IPS-NIHi11 (cell line): Measurements from ENCODE around the gene CYP2J2.
"Not testable (repeated sequence)": the region's sequence is repeated elsewhere in the genome, so short reads cannot be mapped to it uniquely, and the experiment has no call there.

ENCODE experiments used
- DNase-seq: peaks from one replicate; pipeline ENCODE4 v3.0.0; 2012; ENCODE audit warnings: mixed read lengths, low spot score

The CYP2J2 gene

DNA sequence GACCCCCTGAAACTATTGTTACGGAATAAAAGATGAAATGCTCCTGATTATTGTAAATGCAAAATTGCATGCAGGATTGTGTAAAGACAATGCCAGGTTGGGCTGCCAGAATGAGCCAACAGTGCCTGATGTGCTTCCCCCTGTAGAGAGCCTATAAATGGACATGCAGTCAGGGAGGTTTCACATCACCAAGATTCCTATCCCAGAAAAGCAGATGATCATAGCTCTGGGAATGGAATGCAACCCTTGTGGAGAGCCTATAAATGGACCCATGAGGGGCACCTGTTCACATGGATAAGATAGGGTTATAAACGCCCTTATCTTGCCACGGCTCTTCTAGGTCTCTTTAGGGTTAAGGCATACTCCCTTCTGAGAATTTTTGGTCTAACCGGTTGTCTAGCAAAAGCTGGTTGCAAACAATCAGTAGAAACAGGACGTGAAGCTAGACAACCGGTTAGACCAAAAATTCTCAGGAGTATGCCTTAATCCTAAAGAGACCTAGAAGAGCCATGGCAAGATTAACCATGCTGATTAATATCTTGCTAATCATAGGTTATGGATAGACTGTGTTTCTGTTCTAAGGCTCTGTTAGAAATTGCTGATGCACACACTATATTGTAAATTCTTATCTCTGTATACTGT is 5.2 kb downstream of the CYP2J2 start:
- DNase-seq, result not testable (repeated sequence)

DNA sequence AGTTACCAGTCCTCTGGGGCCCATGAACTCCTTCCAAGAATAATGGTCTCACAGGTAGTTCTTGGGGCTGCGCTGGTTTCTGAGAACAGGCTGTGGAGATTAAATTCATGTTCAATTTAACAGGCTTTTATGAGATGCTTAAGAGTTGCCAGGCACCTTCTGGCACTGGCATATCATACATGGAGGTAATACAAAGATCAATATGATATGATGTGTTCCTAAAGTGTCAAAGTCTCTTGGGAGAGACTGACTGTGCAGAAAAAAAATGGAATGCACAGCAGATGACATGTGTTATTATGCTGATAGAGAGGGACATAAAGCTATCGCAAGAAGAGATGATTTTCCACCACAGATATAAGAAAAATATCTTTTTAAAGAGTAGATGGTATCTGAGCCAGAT is 6.8 kb downstream of the CYP2J2 start:
- DNase-seq, result no peak

DNA sequence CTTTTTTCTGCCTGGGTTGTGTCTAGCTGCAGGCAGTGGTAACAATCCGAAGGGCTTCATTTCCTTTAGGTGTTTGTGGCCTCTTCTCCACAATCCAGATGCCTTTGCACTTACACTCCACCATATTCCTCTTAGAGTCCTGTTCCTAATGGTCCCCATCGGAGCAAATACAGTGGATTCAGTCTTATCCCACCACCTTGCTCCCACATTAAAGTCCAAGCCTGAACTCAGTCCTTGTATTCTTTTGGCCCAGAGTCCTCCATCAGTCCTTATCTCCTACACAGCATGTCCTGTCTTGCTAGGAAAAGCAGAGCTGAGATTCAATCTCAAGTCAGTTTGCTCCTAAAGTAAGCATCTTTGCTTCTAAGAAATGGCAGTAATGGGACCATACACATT is 8.8 kb downstream of the CYP2J2 start:
- DNase-seq, result no peak

DNA sequence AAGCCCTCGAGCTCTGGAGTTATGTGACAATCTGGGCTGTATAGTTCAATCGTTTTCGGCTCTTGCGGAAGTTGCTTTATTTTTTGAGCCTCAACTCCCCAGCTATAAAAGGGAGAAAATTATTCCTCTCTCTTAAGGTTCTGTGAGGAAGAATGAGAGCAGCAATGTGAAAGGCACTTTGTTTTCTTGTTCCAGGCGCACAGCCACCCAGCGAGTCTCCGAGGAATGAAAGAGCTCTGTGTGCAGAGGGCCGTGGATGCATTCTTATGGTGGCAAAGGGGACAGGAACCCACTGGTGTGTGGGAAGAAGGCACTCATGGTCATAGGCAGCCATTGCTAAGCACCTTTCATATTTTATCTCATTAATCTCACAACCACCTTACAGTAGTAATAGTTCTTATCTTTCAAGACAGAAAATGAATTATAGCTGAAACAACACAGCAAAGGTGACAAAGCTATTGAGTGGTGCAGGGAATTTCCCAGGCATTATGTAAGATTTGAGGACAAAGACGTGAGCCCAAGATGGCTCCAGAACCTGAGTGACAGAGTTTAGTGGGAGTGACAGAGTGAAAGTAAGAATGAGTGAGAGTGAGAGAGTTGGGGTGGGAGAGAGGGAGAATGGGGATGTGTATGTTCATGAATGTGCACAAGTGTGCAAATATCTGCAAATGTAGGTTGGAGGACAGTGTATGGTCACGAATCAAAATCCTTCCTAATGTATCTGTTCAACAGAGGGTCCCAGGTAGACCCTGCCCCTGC is 9.4 kb downstream of the CYP2J2 start:
- DNase-seq, result no peak

DNA sequence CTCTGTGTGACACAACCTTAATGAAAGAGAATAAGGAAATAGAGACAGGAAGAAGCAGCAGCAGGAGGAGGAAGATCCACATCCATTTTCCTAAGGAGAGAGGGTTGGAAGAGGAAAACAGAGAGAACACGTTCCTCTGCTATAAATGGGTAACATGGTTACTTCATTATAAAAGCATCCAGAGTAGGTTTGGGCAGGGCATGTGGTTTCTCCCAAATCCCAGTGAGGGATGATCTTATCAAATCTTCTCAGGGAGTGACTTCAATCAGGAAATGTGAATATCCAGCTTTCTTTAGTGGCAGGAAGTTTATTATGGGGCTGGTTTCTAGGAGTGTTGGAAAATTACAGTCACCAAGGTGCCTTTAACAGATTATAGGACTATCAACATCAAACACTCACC is 11.1 kb downstream of the CYP2J2 start:
- no peak for DNase-seq

DNA sequence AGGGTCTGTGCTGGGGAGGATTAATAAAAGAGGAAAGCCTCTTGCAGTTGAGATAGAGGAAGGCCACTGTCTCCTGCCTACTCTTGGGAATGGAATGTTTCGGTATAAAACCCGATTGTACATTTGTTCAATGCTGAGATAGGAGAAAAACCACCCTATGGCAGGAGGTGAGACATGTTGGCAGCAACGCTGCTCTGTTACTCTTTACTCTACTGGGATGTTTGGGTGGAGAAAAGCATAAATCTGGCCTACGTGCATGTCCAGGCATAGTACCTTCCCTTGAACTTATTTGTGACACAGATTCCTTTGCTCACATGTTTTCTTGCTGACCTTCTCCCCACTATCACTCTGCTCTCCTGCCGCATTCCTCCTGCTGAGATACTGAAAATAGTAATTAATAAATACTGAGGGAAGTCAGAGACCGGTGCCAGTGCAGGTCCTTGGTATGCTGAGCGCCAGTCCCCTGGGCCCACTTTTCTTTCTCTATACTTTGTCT is 11.7 kb downstream of the CYP2J2 start:
- not testable (repeated sequence) for DNase-seq

DNA sequence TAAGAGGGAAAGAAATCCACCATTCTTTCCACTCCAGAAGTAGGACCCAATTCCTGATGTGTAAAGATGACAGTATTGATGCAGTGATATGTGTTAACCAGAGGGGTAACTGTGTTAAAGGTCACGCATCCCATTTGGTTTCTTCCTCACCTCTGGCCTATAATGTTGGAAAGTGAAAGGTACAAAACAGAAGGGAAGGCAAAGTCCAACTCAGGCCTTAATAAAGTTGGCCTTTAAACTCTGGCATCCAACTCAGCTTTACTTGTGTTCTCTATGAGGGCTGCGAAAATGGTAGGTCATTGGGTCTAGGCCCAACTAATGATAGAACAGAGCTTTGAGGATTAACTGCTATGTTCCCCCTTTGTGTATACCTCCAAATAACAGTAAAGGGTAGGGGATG is 17.9 kb downstream of the CYP2J2 start:
- no peak for DNase-seq

DNA sequence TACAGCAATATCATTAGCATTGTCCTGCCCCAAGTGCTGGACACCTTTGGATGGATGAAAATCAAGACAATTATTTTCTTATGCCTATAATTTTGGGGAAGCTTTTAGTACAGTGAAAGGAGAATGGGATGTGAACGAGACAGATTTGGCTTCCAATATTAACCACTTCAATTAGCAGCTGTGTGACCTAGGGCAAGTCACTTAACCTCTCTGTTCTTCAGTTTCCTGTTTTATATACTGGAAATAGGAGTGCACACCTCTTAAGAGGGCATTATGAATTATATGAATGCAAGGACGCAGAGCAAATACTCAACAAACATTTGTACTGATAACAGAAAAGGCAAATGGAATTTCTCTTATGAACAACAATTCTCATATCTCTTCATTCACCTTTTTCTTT is 18.5 kb downstream of the CYP2J2 start:
- DNase-seq, result no peak

DNA sequence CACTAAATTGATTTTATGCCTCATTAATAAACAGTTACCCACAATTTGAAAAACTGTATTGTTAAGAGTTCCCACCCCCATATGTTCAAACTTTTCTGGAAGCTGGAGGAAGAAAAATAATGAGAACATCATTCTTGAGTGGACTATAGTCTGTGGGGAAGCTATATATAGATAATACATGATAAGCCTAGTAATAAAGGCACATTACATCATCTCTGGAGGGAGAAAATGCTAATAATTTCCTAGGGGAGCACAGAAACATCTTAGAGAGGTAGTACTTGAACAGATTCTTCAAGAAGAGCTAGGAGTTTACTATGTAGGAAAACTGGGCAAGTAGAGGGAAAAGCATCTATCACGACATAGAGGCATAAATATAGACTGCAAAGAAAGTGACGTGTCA is 19.6 kb downstream of the CYP2J2 start:
- no peak for DNase-seq

DNA sequence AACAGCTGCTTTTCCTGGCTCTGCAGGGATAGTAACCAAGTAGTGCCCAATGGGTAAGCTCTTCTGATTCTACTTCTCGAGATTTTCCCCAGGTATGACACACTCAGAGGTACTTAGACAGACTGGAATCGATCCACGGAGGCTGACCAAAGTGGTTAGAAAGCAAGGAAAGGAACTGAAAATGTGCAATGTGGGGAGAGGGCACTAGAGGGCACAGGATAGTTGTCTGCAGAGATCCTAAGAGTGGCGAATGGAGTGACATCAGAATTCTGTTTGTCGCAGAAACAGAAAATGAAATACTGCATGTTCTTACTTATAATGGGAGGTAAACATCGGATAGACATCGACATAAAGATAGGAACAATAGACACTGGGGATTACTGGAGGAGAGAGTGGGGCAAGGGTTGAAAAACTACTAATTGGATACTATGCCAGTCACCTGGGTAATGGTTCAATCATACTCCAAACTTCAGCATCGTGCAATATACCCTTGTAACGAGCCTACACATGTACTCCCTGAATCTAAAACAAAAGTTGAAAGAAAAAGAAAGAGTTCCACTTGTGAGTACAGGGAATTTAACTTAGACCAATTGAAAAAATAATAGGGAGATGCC is 23.3 kb downstream of the CYP2J2 start:
- peak; percentile 63 for DNase-seq

DNA sequence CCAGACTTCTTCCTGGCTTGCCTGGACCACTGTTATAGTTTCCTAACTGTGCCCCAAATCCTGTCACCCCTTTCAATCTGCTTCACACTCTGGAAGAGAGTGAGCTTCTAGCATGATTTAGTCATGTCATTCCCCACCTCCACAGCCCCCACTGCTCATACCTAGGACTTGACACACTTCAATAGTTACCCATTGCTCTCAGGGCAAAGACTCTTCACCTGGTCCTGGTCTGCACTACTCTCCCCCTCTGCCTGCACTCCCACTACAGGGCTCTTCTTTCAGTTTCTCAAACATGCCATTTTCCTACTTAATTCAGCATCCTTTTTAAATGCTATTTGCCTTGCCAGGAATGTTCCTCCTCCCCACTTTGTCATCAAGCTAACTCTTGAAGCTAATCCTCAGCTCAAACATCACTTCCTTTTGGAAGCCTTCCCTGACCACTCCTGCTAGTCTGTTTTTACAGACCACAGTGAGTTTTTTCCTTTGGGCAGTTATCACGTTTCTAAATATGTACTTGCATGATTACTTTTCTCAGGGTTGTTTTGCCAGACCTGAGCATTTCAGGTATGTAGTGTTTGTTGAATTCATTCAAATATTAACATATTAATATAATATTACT is 24.7 kb downstream of the CYP2J2 start:
- DNase-seq, result no peak

DNA sequence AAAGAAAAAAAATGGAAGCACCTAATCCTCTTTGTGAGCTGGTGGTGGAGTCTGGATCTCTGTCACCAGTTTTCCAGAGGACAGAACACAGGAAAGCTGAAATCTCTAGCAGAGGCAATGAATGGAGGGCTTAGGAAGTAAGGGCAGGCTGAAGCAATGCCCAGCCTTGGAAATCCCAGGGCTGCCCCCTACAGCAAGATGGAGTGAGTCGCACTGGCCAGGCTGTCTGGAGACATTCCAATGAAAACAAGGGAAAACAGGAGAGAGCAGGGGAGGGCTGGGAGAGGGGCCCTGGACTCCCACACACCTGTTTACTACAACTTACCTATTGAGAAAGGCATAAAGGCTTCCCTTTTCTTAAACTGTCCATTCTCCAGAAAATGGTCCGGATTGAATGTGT is 25.9 kb downstream of the CYP2J2 start:
- peak; percentile 61 for DNase-seq

DNA sequence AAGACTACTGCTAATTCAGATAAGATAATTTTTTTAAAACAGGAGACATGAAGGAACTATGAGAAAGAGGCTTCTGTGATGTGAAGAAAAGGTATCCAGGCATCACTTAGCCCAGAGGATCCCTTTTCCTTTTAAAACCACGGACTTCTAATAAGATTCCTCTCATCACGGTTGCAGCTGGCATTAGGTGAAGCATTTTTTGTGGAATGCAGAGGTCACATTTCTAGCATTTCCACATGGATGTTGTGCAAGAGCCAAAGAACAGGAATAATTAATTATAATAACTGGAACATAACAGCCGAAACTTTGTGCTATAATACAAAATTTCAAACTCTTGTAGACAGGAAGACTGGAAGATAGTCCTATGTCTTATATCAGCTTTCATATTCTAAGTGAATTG is 27.6 kb downstream of the CYP2J2 start:
- DNase-seq, result no peak

DNA sequence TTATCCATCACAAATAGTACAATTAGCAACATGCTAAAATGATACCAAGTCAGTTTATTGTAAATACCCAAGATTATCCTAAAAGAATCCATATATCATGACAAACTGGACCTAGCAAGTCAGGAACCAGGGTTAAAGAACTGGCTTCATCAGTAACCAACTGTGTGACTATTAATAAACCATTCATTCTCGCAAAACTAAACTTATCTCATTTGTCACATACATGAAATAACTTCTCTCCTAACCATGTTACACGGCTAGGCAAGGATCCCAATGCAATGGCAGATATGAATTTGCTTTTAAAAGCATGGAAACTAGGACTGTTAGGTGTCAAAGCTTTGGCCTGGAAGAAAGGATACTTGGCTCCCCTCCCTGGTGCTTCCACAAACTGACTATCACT is 29.4 kb downstream of the CYP2J2 start:
- no peak for DNase-seq

DNA sequence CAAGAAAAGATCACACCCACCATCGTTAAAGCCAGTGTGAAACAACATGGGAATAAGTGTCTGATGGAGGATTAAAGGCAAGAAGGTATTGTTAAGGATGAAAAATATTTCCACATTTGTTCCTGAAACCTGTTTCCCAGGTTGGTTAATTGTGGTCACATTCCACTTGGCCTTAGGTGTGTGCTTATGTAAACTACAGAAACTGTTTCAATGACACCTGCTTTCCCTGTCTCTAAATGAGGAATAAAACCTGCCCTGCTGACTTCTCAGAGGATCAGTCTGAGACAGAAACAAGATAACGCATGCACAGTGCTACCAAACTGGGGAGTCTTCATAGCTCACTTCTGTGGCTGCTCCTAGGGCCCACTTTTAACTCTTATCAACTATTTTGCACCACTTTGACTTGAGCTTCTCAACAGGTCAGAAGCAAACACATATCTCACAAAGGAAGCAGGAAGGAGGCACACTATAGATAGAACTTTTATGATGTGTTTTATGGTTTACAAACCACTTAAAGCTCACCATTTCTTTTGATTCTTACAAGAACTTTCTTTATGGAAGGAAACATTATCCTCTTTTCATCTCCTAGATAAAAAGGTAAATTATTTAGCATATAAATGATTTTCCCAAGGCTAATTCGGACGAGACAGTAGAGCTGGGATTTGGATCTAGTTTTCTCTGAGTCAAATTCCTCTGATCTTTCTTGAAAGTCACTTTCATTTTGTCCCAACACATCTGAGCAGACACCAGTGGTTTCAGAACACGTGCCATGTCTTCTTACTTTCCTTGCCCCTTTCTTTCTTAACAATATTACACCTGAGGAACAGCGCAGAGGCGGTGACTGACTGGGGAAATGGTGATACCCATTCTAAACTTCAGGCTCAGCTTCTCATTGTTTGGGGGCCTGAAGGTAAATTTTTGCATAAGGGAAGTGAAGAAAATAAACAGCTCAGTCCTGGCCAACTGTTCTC is 33.4 kb downstream of the CYP2J2 start:
- DNase-seq, result peak; percentile 16

DNA sequence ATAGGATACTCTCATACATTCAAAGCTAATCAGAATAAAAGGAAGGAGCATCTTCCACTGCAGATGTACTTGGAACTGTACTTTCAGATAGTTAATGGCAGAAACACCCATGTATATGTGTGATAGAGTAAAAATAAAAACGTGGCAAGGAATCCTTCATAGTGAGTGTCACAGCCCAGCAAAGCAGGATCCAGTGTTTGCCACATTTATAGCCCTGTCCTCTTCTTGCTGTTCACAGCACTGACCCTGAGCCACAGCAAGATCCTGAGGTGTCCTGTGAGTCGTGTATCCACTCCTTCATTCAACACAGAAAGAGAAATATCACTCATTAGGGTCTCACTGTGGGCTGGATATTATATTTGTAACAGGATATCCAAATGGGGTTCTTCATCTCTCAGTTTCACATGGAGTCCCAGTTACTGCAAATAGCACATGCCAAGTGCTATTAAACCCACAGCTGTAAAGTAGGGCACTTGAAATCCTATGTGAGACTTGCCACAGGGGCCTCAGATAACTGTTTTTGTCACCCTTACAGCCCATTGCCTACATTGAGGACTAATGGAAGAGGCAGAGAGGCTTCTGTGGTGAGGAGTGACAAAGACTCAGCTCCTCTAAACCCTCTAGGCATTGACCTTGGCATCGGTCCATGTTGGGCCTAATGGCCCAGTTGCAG is 41.3 kb downstream of the CYP2J2 start:
- DNase-seq, result no peak

DNA sequence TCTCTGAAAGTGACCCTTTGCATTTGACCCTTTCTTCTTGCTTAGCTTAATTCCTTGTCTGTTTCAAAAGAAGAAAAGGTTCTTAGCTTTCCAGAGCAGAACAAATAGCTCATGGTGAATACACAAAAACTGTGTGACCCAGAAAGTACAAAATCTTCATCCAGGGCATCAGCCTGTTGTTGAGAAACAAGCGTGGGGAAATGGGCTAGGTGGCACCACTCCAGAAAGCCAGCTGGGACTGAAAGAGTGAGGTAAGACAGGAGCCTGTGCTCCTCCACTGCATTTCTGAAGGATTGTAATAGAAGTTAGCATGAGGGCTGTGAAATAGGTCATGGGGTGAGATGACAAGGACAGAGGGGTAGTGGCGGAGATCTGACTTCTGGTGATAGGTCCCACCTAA is 45.8 kb downstream of the CYP2J2 start:
- no peak for DNase-seq

DNA sequence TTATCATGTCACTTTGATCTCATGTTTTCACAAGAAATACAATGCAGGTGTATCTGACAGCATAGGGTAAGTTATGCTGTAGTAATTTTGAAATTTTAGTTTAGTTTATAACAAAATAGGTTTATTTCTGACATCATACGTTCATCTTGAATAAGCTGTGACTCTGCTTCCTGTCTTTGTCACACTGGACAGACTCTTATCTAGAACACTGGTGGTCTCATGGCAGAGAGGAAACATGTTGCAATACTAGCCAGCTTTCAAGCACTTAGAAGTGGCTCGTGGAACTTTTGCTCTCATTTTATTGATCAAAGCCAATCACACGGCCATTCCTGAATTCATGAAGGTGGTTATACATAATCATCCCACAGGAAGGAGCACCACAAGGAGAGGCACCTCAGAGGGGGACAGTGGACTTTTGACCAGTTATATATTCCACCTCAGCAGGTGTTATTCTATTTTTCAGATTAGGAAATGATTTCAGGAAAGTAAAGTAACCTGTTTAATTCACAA is 46.5 kb downstream of the CYP2J2 start:
- DNase-seq, result no peak

DNA sequence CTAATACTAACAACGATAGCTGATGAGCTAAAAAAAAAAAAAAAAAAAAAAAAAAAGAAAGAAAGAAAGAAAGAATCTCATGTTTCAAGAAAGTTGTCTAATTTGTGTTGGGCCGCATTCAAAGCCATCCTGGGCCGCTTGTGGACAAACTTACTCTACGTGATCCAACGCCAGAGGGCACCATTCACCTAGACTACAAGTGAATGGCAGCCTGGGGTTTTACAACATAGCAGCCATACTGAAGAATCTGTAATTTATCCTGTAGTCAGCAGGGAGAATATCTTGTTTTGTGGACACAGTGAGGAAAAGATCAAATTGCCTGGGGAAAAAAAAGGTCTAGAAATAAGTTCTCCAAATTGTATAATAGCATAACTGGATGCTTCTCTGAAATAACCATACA is 47.0 kb downstream of the CYP2J2 start:
- peak; percentile 75 for DNase-seq

DNA sequence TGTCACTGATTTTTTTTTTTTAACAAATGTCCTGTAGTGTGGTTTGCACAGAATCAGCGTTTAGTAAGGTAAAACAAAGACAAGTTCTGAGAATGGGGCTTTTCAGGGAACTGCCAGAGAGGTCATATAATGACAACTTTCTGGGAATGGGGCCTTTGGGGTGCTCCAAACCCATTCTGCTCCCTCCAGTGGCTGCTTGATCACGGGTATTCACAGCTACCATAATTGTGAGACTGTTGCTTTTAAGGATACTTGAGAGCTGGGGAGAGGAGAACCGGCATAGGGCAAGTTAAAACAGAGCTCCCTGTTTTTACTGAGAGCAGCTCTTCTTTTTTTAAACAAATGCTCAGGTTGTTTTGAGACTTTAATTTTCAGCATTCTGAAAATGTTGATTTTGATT is 48.2 kb downstream of the CYP2J2 start:
- peak; percentile 20 for DNase-seq
